Lower leg skin (tissue), 4 donors: ENCODE data around the gene DUSP8. TPM values are rescaled to one million over a fixed set of nuclear protein-coding genes. Genes with fewer than 3 reads are reported as not detected.

ENCODE experiments used
- DNase-seq, 2 donors: peaks; one replicate each; pipeline ENCODE4 v3.0.0-alpha.2; 2019; ENCODE audit warnings: low spot score in 2 of 2
- H3K4me3 ChIP-seq: fragments of 200-600 bp; sonication (generic); 2 replicates; pipeline ENCODE4 v1.5.1; 2017; ENCODE audit warnings: mild to moderate bottlenecking, low read depth; ENCODE audit not compliant: poor library complexity, severe bottlenecking
- POLR2A ChIP-seq, 2 donors: fragments of 450-650 bp; IDR thresholded peaks; one replicate each; pipeline ENCODE4 v1.6.1; 2016 to 2017; ENCODE audit warnings: antibody characterized with exemption in 2 of 2, mild to moderate bottlenecking in 1 of 2, moderate library complexity in 1 of 2
- WGBS, 2 donors: methylation state at CpG; one replicate each; pipeline ENCODE4 v1.1.5; 2018; 5-methylcytosine and 5-hydroxymethylcytosine counted together
- intact Hi-C: fragments of 100-400 bp; cut with DNase I; formaldehyde crosslinking; loops from one replicate; pipeline ENCODE4 v1.15.0; 2023; ENCODE audit warnings: low total_unique reads
- total RNA-seq, 4 donors: library from RNA; depleted of rRNA; stranded (reverse); fragments of >200 nt; gene quantifications; one replicate each; pipeline ENCODE4 v1.1.0, GENCODE V29; 2016
- TF ChIP-seq, protein P1 (sequence below), 3 donors: fragments of 450-650 bp; IDR thresholded peaks; one replicate each; pipeline ENCODE4 v1.5.1; 2016; ENCODE audit warnings: antibody characterized with exemption in 3 of 3, mild to moderate bottlenecking in 3 of 3, moderate library complexity in 2 of 3

Gene DUSP8
- total RNA-seq, 4 donors from 2014 or later = 4.0 to 11.6 (median 5.9) TPM

GRCh38 chr11:1563697-1564534 is 8.2 kb downstream of the DUSP8 start:
- intact Hi-C loops = no loop called here
- TF ChIP-seq, protein P1, sequence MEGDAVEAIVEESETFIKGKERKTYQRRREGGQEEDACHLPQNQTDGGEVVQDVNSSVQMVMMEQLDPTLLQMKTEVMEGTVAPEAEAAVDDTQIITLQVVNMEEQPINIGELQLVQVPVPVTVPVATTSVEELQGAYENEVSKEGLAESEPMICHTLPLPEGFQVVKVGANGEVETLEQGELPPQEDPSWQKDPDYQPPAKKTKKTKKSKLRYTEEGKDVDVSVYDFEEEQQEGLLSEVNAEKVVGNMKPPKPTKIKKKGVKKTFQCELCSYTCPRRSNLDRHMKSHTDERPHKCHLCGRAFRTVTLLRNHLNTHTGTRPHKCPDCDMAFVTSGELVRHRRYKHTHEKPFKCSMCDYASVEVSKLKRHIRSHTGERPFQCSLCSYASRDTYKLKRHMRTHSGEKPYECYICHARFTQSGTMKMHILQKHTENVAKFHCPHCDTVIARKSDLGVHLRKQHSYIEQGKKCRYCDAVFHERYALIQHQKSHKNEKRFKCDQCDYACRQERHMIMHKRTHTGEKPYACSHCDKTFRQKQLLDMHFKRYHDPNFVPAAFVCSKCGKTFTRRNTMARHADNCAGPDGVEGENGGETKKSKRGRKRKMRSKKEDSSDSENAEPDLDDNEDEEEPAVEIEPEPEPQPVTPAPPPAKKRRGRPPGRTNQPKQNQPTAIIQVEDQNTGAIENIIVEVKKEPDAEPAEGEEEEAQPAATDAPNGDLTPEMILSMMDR (IDR thresholded peaks at IDR 0.05) = no peak
- no peak for TF ChIP-seq POLR2A (IDR thresholded peaks at IDR 0.05)
- H3K4me3 ChIP-seq = no peak overlapping the region
- WGBS, 2 donors = 85 to 89% methylated on average over 13 to 26 of the region's 29 CpGs
- DNase-seq = no peak

DNA sequence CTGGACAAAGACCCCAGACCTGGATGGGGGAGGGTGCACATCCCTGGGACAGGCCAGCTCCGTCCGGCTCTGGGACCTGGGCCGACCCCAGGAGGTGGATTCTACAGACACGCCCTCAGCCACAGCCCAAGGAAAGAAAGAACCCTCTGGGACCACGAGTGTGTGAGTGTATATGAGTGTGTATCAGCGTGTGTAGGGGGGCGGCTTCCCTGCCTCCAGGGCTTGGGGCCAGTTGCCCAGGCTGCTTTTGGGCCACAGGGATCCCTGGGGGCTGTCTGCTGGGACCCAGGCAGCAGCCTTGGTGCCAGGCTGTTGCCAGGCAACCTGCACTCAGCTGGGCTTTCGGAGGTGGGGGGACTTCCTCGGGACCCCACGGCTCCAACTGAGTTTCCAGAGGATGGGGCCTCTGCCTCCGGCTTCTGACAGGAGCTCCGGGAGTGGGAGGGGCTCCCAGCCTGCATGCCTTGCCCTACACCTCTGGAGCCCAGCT is 8.9 kb downstream of the DUSP8 start:
- intact Hi-C loops = no loop called here
- TF ChIP-seq POLR2A (IDR thresholded peaks at IDR 0.05) = no peak
- H3K4me3 ChIP-seq = no peak overlapping the region
- whole genome bisulfite sequencing, 2 donors = 69 to 77% methylated on average over 8 to 11 of the region's 12 CpGs
- DNase-seq = no peak

GRCh38 chr11:1562469-1563148 is 9.5 kb downstream of the DUSP8 start:
- TF ChIP-seq POLR2A (IDR thresholded peaks at IDR 0.05) = no peak
- TF ChIP-seq, protein P1 (IDR thresholded peaks at IDR 0.05) = no peak
- no peak overlapping the region for H3K4me3 ChIP-seq
- intact Hi-C loops = no loop called here
- no peak for DNase-seq
- 83 to 87% methylated on average over 8 to 9 of the region's 14 CpGs for WGBS, 2 donors

DNA sequence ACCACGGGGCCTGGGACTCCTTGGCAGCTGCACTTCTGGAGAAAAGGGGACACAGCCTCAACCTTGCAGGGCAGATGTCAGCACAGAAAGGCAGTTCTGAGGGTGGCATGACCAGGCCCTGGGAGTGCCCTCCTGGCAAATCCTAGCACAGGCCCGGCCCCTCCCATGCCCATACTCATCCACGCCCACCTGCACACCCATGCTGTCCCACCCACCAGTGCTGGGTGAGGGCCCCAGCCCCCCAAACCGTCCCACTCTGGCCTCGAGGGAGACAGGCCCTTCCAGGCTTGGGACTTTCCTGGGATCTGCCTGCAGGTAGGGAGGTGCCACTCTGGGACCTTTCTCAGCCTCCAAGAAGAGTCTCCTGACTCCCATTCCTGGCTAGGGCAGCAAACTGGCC is 10.1 kb downstream of the DUSP8 start:
- no peak for DNase-seq
- intact Hi-C loops = no loop called here
- TF ChIP-seq, protein P1 (IDR thresholded peaks at IDR 0.05) = no peak
- no peak for TF ChIP-seq POLR2A (IDR thresholded peaks at IDR 0.05)
- H3K4me3 ChIP-seq = no peak overlapping the region
- WGBS, 2 donors = 55 to 69% methylated on average over 4 to 5 of the region's 5 CpGs

DNA sequence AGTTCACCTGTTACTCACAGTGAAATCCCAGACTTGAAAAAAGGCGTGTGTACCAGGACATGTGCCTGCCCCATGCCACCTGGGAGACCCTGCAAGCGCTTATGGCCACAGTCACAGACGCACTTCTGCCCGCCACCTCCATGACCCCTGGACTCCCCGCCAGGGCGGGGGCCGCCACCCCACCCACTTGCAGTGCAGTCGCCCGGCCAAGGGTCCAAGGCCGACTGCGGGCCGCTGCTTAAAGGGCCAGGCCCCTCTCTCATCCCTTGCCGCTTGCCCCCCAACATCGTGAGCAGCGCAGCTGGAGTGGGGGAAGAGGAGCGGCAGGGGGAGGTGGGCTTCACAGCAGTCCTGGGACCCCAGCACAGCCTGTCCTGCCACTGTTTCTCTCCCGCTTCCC is 10.8 kb downstream of the DUSP8 start:
- 87 to 97% methylated on average over 3 to 17 of the region's 17 CpGs for WGBS, 2 donors
- intact Hi-C loops = no loop called here
- no peak overlapping the region for H3K4me3 ChIP-seq
- no peak for TF ChIP-seq POLR2A (IDR thresholded peaks at IDR 0.05)
- TF ChIP-seq, protein P1 (IDR thresholded peaks at IDR 0.05) = no peak
- DNase-seq = no peak

GRCh38 chr11:1560649-1561251 is 11.3 kb downstream of the DUSP8 start:
- no peak overlapping the region for H3K4me3 ChIP-seq
- WGBS, 2 donors = 87 to 91% methylated on average over 8 of the region's 8 CpGs
- no peak for DNase-seq
- intact Hi-C loops = no loop called here
- no peak for TF ChIP-seq POLR2A (IDR thresholded peaks at IDR 0.05)
- TF ChIP-seq, protein P1 (IDR thresholded peaks at IDR 0.05) = no peak
